NCI-H526 treated with DMSO at 0.1 percent for 48 hours (cell line): Measurements from ENCODE around the gene GPSM3.
"Not testable (repeated sequence)": the region's sequence is repeated elsewhere in the genome, so short reads cannot be mapped to it uniquely, and the experiment has no call there.

Experiments
- DNase-seq: peaks from one replicate; lab custom pipeline; 2025; lab: John Stamatoyannopoulos, UW

Gene GPSM3

DNA sequence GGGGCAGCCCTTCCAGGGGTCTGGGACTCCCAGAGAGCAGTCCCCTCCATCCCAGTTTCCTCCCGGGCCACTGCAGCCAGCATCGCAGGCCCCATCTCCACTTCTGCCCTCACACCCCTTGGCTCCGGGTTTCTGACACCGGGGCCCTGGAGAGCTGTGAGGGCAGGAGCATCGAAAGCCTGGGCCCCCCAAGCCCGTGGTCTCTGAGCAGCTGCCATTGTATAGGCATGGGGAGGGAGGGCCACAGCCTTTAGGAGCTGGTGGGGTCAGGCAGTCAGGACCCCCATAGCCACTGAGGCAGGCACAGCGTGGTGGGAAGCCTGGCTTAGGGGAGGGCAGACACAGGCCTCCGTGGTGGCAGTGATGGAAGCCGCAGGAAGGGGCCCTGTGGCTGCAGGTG is 9.7 kb upstream of the GPSM3 start:
- DNase-seq, result no peak

DNA sequence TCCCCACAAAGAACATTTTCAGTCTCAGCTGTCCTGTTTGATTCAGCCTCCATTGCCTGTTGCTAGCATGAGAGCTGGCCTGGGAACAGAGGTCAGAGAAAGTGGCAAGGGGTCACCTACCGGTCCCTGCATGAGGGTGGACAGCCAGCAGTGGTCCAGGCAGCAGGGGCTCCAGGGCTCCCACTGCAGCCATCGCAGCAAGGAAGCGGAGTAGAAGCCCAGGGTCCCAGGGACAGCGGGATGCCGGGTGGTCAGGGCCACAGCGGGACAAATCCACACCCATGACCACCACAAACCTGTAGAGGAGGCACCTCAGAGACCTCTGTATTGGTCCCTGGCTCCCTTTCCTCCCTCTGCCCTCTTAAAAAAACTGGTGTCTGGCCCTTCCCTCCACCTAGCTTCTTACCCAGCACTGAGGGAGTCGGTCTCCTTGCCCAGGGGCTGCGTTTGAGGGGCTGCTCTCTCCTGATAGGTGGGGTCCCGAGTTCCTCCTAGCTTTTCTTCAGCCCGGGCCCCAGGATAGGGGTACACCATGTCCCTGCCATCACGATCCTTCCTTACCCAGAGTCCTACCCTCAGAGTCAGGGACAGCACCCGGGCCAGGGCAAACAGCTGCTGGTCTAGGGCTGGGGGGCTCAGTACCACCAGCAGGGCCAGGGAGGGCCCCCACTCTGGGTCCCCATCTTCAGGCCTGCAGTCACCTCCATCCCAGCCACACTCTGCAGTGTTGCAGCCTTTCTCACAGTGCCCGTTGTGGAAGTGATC is 8.4 kb upstream of the GPSM3 start:
- DNase-seq, result no peak

DNA sequence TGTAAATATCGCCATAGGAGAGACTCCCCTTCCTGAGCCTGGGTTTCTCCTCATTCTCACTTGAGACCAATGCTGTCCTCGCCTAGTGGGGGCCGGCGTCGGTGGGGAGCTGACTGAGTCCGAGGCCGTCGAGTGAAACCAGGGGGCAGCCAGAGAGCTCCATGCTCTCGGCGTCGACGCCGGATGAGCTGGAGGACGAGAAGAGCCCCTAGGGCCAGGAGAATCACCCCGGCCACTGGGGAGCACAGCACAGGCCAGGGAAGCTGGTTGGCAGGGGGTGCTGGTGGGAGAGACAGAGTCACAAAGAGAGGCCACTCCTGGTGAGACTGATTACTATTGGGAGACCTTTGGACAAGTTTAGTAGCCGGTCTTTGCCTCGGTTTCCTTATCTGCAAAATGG is 6.4 kb upstream of the GPSM3 start:
- DNase-seq, result no peak

DNA sequence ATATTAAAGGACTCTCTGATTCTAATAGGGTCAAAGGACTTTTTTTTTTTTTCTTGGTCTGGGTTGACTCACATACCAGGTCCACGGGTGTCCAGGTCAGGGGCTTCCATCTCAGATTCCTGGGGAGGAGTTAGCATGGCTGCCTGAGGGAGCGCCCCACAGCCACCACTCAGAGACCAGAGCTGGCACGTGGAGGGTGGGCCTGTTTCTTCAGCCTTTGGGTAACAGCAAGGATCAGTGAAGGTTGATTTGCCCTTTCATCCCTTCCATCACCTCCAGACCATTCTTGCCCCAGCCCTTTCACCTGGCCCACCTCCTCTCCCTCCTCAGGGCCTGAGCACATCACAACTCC is 5.9 kb upstream of the GPSM3 start:
- DNase-seq, result no peak

DNA sequence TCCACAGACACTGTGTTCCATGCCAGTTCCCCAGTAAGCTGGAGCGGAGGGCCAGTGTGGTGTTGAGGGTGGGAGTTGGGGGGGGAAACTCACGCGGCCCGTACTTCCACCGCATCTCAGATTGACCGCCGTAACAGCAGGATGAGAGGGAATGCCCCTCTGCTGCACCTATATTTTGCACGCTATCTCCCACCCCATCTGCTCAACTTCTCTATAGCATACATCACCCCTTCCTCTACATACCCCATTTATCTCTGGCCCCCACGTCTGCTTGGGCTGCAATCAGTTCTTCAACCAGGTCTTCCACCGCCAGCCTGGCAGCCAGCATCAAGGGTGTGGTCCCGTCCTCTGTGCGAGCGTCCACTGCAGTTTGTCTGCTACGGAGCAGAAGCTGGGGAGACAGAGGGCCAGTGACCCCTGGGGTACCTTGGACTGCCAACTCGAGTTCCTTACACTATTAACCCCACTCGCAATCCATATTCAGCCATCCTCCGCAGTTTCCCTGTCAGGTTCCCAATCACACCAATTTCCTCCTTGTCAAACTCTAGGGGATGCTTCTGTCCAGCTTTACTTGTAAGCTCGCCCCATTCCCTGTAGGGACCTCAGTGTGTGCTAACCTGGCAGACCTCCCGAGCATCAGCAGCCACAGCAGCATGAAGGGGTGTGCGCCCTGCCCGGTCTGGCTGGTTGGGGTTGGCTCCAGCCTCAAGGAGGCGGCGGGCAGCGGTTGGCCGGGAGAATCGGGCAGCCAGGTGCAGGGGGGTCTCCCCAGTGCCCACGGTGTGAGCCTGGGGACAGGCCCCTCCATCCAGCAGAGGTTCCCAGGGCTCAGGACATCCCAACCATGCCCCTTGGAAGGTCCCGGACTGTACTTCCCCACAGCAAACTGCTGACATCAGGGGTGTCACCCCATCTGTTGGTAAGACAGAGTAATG is 4.5 kb upstream of the GPSM3 start:
- DNase-seq, result no peak

DNA sequence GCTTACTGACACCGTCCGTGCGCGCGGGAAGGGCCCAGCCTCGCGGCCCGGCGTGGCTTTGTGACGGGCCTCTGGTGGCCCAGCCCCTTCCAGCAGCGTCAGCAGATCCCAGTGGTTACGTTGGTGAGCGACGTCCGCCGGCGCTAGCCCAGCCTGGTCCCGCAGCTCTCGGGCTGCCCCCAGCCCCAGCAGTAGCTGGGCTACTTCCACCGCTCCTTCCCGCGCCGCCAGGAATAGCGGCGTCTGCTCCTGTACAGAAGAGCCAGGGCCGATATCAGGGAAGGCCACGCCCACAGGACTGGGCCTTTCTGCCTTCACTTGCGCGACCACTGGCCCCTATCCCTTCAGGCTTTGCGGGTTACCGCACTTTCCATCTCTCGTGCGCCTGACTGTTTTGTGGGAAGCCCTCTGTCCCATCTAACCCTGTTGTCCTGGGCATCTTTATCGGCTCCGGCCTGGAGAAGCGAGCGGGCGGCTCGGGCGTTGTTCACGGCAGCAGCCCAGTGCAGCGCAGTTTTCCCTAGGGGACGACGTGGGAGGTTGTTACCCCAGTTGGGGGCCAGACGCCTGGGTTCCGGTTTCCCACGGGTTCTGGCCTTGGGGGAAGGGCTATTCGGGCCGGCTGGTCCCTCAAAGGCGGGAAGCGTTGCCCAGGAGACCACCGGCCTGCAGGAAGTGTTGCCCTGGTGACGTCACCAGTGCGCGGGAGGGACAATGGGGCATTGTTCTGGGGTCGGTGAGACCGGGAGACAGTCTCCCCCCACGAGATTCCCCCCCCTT is 3.6 kb upstream of the GPSM3 start:
- peak; percentile 72 for DNase-seq

DNA sequence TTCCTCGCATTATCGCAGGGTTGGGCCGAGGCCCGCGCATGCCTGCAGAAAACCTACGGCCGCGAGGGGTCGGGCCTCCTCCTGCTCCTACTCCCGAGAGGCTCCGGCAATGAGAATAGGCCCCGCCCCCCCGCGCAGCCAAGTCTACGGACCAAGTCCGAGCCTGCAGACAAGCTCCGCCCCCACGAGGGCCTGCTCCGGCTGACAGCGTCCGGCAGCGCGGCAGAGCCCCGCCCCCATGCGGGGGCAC is 3.1 kb upstream of the GPSM3 start:
- DNase-seq, result peak; percentile 97

DNA sequence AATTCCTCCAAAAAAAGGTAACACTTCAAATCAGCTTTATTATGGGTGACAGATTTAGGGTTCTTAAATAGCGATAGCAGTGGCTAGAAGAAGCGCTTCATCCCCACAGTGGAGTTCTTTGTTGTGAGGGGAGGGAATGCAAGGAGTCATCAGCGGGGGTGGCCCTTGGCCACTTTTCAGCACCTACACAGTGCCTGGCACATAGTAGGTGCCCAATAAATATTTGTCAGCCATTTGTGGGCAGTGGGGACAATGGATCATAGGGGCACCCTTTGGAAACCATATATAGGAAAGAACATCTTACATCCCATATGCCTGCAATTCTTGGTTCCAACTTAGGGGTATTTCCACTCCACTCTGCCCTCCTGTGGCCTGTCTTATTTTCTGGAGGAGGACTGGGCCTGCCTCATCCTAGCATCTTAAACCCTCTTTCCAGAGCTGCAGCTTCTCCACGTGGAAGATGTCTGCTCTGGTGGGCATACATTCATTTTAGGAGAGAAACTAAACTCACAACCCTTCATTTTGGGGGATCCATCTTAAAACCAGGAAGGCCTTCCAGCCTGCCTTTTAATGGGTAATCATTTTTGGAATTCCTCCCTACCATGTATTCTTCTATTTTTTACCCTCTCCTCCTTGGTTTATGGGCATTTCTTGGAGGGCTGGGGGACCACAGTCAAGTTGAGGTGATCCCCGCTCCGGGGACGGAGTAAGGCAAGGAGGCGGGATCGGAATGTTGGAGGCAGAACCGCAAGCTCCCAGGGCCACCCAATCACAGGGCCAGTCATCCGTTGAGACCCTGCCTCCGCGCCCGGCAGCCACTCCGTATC is 2.6 kb upstream of the GPSM3 start:
- no peak for DNase-seq

DNA sequence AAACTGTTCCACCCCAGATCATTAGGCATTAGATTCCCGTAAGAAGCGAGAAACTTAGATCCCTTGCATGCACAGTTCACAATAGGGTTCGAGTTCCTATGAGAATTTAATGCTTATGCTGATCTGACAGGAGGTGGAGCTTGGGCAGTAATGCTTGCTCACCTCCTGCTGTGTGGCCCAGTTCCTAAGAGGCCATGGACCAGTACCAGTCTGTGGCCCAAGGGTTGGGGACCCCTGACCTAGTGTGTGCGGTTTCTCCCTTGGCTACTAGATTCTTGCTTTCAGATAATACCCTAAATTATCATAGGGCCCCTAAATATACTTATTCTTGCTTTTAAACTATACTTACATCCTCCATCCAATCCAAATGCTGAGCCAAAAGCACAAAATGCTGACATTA is 1.9 kb upstream of the GPSM3 start:
- no peak for DNase-seq

DNA sequence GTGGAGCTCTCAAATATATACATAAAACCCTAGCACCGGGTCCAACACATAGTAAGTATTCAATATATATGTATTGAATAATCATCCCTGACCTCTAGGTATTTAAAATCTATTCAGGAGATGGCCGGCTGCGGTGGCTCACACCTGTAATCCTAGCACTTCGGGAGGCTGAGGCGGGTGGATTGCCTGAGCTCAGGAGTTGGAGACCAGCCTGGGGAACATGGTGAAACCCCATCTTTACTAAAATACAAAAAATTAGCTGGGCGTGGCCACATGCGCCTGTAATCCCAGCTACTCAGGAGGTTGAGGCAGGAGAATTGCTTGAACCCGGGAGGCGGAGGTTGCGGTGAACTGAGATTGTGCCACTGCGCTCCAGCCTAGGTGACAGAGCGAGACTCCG is 653 bp upstream of the GPSM3 start:
- not testable (repeated sequence) for DNase-seq

DNA sequence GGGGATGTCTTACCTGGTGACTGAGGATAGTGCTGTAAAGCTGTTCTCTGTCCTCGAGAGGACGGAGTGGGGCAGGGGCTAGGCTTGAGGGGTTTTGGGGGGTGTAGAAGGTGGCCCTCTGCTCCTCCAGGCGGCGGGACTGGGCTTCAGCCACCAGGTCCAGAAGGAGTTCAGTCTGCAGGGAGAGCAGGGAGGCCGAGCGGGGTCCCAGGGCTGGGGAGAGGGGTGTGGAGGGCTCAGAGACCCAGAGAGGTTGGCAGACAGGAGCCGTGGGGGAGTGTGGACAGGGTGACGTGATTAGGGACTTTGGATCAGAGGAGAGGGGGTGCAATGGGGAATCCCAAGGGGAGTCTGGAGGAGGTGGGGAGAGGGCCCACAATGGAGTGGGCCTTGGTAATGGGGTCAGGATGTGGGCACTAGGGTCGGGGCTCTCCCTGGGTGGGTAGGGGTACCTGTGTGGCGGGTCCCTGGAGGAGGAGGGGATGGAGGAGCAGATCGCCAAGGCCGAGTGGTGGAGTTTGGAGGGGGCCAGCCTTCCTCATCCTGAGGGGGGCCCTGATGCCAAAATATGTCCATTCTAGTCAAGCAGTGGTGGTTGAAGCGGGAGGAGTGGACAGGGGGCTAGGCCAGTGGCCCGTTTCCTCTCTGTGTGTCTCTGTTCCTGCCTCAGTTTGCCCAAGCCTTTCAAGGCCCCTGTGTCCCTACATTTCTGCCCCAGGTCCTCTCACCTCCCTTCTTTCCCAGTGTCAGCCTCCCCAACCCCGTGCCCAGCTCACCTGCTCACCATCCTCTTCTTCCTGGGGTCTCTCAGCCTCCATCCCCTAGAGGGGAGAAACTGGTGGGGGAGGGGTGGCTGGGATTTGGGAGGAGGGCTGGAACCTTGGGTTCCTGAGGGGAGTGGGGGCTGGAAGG is 491 bp downstream of the GPSM3 start:
- no peak for DNase-seq

DNA sequence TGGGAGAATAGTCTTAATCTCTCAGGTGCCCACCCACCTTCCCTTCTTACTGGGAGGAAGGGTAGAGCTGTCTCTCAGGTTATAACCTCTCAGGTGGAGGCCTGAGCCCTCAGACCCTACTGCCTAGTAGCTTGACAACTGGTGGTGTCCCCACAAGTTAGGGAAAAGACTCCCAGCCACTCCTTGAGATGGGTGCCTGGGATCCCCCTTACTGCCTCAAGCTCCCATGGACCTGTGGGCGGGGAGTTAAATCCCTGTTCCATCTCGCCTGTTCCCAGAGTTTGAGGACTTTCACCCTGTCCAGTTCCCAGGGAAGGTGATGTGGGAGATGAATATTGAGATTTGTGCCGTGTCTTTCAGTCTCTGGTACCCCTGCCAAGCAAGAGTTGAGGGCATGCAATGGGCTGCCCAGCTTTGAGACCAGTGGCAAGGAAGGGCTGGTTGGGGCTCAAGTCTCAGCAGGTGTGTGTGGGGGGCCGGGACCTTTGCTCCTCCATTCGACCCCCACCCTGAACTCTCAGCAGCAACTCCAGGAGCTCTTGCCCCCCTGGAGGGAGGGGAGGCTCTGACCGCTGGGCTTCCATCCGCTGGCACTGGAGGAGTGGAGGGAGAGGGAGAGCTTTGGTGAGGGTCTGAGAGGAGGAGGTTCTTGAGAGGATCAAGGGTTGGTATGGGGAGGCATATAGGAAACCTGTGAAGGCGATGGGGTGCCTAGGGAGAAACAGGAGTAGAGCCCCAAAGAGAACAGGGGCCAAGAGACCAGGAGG is 1.3 kb downstream of the GPSM3 start:
- no peak for DNase-seq

DNA sequence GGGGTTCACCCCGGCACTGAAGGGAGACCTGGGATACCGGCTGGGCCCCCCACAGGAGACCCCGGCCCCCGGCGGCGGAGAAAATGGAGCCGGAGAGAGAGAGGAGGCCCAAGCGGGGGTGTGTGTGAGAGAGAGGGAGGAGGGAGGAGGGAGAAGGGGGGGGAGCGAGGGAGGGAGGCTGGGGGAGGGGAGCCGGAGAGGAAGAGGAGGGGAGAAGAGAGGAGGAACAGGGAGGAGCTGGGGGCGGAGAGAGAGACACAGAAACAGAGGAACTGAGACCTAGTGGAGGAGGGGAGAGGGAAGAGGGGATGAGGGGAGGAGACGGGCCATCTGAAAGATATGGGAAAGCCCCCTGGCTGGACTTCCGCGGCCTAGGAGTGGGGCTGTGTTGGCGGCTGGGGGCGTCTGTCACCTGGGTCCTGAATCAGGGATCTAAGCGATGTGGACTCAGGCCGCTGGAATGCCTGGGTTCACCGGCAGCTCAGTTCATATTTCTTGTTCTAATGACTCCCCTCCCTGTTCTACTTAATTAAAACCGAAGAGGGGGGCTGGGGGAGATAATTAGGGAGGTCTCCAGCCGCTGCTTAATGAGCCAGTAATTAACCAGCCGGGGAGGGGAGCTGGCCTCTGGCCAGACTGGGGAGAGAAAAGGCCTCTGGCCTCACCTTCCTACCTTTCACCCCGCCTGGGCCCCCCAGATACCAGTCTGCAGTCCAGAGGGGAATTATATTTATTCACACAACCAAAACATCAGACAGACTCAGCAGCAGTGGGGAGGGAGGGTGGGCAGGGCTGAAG is 2.2 kb downstream of the GPSM3 start, which contains the start of gene PBX2:
PBX2 (minus strand) TSS at position 149 of the 798 bp plus-strand sequence. CDS start 287 bp downstream, outside the sequence.
- DNase-seq, result peak; percentile 72

DNA sequence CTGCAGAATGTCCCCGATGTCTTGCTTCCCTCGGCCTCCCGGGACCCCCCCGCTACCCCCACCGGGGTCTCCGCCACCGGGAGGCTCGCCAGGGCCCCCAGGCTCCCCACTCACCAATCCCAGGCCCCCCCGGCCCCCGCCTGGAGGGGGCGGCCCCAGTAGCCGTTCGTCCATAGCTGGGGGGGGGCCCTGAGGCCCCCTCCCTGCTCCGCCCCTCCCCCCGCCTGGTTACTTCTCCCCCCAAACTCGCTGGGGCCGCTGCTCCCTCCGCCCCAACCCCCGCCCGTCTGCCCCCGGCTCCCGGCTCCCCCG is 2.7 kb downstream of the GPSM3 start:
- no peak for DNase-seq

DNA sequence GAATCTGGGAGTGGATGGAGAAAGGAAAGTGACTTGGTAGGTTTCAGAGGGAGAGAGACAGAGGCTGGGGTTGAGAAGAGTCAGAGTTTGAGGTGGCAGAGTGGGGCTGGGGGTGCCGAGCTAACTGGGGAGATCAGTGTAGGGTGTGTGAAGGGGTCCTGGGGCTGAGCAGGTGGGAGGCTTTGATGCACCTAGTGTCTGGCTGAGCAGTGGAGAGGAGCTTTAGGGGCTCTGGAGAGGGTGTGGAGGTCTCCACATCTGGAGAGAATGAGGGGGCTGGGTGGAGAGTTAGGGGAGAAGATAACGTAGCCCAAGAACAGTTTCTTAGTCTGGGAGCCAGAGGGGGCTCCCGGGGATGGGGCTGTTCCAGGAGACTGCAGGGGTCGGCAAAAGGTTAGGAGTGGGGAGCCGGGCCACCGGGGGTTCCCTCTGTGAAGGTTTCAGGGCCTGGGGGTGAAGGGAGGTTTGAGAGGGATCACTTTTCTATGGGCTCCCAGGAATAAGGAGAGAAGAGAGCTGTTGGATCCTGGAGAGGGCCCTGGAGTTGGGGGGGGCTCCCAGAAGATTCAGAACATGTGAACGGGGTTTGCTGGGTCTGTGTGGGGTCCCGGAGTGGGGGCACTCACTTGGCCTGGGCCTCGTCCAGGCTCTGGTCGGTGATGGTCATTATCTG is 3.2 kb downstream of the GPSM3 start:
- DNase-seq, result no peak

DNA sequence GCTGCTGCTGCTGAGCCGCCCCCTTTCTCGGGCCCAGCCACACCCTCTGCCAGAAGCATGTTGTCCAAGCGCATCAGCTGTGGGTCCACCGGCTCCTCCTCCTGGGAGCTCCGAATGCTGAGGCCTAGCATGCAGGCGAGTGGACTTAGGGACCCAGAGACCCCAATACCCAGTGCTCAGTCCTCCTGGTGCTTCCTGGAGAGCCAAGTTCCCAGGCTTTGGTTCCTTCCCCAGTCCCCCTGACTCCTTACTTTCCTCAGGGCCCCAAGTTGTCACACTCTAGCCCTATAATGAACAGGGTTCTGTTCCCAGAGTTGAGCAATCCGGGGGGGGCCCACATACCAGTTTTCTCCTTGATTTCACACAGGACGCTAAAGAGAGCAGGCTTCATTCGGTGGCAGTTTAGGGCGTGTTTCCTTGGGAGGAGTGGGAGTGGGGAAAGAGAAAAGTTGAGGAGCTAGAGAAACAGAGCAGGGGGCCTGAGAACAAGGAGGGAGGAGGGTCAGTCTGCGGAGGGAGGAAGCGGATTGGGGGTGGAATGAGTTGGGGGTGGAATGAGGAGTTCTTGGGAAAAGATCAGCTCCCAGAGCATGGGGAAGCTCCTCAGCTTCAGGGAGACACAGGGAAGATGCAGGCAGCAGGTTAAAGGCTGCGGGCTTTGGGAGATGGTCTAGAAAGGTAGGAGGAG is 3.9 kb downstream of the GPSM3 start:
- DNase-seq, result no peak

DNA sequence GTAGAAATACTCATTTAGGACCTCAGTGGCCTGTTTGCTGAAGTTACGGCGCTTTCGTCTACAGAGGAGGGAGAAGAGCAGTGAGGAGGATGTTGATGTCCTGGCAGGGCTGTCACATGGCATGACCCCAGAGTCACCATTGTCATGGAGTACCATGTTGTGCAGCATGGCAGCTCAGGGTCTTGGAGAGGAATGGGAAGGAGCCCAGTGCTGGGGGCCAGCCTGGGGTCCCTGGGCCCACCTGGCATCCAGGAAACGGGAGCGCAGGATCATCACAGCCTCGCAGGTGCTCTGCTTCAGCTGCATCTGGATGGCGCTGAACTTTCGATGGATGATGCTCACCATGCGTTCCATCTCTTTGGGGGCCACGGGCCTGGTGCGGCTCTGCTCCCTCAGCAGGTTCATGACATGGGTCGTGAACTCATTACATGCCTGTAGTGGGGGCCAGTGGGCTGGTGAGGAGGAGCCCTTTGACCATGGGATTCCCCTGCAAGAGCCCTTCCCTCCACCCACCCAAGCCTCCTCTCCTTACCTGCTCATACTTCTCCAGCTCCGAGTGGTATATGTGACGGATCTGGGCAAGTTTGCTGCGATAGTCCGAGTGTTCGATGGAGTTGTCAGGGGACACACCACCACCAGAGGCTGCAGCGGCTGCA is 4.6 kb downstream of the GPSM3 start:
- not testable (repeated sequence) for DNase-seq
